GM12878 (cell line): ENCODE measurements around the gene ICAM2. TPM values are rescaled to one million over a fixed set of nuclear protein-coding genes. Genes with fewer than 3 reads are reported as not detected.

ENCODE experiments used
- CHD4 ChIP-seq: fragments of 200-600 bp; sonication (generic); IDR thresholded peaks from 2 replicates; pipeline ENCODE4 v1.6.1; 2016; ENCODE audit warnings: mild to moderate bottlenecking
- ESRRA ChIP-seq: IDR thresholded peaks from 2 replicates; pipeline ENCODE4 v1.6.1; 2012; ENCODE audit warnings: mild to moderate bottlenecking, low read length, improper control_type of control experiment
- FOS ChIP-seq: IDR thresholded peaks from 3 replicates; pipeline ENCODE4 v1.6.1; 2011; ENCODE audit warnings: borderline replicate concordance; ENCODE audit not compliant: insufficient read length; ENCODE audit errors: extremely low read depth
- KAT2A ChIP-seq: conservative IDR thresholded peaks from 2 replicates; pipeline ENCODE4 v1.6.1; 2011; ENCODE audit warnings: low read depth, low read length; ENCODE audit not compliant: control insufficient read depth
- MXI1 ChIP-seq: fragments of 150-350 bp; IDR thresholded peaks from 2 replicates; pipeline ENCODE4 v1.6.1; 2011; ENCODE audit warnings: low read depth, mild to moderate bottlenecking, inconsistent platforms, low read length, improper control_type of control experiment
- NBN ChIP-seq: fragments of 450-650 bp; IDR thresholded peaks from 2 replicates; pipeline ENCODE4 v1.6.1; 2016
- NFXL1 ChIP-seq: fragments of 450-650 bp; IDR thresholded peaks from 2 replicates; pipeline ENCODE4 v1.6.1; 2017; ENCODE audit warnings: antibody characterized with exemption, mild to moderate bottlenecking, borderline replicate concordance
- NR2F1 ChIP-seq: fragments of 450-650 bp; conservative IDR thresholded peaks from 2 replicates; pipeline ENCODE4 v1.6.1; 2017; ENCODE audit warnings: mild to moderate bottlenecking
- RB1 ChIP-seq: fragments of 450-650 bp; formaldehyde crosslinking; IDR thresholded peaks from 2 replicates; pipeline ENCODE4 v1.6.1; 2017; ENCODE audit warnings: mild to moderate bottlenecking, borderline replicate concordance
- RELA ChIP-seq: fragments of 450-650 bp; IDR thresholded peaks from 2 replicates; pipeline ENCODE4 v1.8.0; 2014; ENCODE audit warnings: borderline replicate concordance; ENCODE audit not compliant: partially characterized antibody
- polyA plus RNA-seq, 11 experiments: library from polyadenylated mRNA; depleted of rRNA in 4 of 11; unstranded in 6 of 11; stranded (reverse) in 5 of 11; fragments of >200 nt; fragmentation: Nextera tagmentation in 4 of 11; fragmentation: Illumina TruSeq in 1 of 11; extraction: Ambion mirVana in 4 of 11; extraction: Trizol in 1 of 11; gene quantifications; 1 replicate in 1 of 11; 2 replicates in 10 of 11; pipeline versions ENCODE4 v1.2.1 to v1.2.3, GENCODE V29; 2011 to 2016; ENCODE audit warnings: inconsistent platforms in 2 of 11, missing spikeins in 2 of 11, low read depth in 1 of 11
- total RNA-seq, 4 experiments: library from RNA; depleted of rRNA in 3 of 4; stranded (reverse); fragments of >200 nt in 3 of 4; fragmentation: Illumina TruSeq in 1 of 4; extraction: Trizol in 1 of 4; gene quantifications; 2 replicates each; pipeline versions ENCODE4 v1.2.1 to v1.2.3, GENCODE V29; 2013 to 2021
- TF ChIP-seq, protein P1 (sequence below): fragments of 450-650 bp; IDR thresholded peaks from 2 replicates; pipeline ENCODE4 v1.6.1; 2018; ENCODE audit warnings: mild to moderate bottlenecking, low read depth, moderate library complexity; ENCODE audit not compliant: partially characterized antibody
- TF ChIP-seq, protein P2 (sequence below): fragments of 450-650 bp; IDR thresholded peaks from 2 replicates; pipeline ENCODE4 v1.6.1; 2018; ENCODE audit warnings: borderline replicate concordance, mild to moderate bottlenecking; ENCODE audit not compliant: partially characterized antibody
- TF ChIP-seq, protein P3 (sequence below): fragments of 450-650 bp; formaldehyde crosslinking; IDR thresholded peaks from 2 replicates; pipeline ENCODE4 v1.4.0; 2022; ENCODE audit warnings: mild to moderate bottlenecking, moderate library complexity
- TF ChIP-seq, protein P4 (sequence below), 3 experiments: IDR thresholded peaks in 2 of 3; conservative IDR thresholded peaks in 1 of 3; 2 replicates each; pipeline ENCODE4 v1.5.1; 2011; ENCODE audit warnings: low read depth in 3 of 3, low read length in 3 of 3, mild to moderate bottlenecking in 3 of 3, control low read depth in 2 of 3, moderate library complexity in 2 of 3, inconsistent platforms in 1 of 3, mixed read lengths in 1 of 3; ENCODE audit not compliant: control insufficient read depth in 2 of 3, insufficient read depth in 1 of 3; ENCODE audit errors: extremely low read depth in 1 of 3
- TF ChIP-seq, protein P5 (sequence below): IDR thresholded peaks from 2 replicates; pipeline ENCODE4 v1.6.1; 2012; ENCODE audit warnings: low read depth, low read length, improper control_type of control experiment

Gene ICAM2
- total and polyA plus RNA-seq, 10 of the 15 experiments (the other 5 are each of a cell fraction or from before 2014, with no cell fraction given) = 23.6 to 108 (median 58.1) TPM

DNA sequence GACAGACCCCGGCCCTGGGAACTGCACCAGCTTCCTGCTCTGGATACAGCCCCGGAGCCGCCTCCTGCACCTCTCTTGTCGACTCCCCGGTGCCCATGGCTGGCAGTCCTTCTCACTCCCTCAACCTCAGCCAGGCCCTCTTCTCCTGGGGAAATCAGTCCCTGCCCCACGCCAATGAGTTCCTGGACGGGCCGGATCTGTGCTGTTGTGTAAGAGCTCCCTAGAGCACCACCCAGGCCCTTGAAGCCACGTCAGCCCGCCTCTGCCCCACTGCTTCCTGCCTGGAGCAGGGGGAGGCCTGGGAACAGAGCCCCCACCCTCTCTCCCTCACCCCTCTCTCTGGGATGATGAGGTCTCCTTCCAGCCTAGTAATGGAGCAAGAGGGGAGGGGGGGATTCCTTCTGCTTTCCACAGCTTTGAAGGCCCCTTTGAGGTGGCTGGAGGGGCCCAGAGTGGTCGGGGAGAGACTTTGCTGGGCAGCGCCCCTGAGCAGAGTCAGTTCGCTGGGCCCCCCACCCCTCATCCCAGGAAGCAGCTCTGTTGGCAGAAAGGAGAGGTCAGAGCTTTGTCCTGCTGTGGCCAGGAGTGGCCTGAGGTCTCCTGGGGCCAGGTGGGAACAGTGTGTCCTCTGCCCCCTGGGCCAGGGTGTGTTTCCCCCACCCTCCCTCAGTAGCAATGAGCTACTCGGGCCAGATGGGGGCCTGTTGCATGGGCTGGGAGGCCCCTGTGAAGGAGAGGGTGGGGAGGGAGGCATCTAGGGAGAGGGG is 18.5 kb downstream of the ICAM2 start (continued):
- TF ChIP-seq, protein P1, sequence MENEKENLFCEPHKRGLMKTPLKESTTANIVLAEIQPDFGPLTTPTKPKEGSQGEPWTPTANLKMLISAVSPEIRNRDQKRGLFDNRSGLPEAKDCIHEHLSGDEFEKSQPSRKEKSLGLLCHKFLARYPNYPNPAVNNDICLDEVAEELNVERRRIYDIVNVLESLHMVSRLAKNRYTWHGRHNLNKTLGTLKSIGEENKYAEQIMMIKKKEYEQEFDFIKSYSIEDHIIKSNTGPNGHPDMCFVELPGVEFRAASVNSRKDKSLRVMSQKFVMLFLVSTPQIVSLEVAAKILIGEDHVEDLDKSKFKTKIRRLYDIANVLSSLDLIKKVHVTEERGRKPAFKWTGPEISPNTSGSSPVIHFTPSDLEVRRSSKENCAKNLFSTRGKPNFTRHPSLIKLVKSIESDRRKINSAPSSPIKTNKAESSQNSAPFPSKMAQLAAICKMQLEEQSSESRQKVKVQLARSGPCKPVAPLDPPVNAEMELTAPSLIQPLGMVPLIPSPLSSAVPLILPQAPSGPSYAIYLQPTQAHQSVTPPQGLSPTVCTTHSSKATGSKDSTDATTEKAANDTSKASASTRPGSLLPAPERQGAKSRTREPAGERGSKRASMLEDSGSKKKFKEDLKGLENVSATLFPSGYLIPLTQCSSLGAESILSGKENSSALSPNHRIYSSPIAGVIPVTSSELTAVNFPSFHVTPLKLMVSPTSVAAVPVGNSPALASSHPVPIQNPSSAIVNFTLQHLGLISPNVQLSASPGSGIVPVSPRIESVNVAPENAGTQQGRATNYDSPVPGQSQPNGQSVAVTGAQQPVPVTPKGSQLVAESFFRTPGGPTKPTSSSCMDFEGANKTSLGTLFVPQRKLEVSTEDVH = no peak
- TF ChIP-seq ESRRA = no peak
- no peak for TF ChIP-seq FOS
- TF ChIP-seq RELA = no peak
- TF ChIP-seq KAT2A = no peak
- TF ChIP-seq, protein P2, sequence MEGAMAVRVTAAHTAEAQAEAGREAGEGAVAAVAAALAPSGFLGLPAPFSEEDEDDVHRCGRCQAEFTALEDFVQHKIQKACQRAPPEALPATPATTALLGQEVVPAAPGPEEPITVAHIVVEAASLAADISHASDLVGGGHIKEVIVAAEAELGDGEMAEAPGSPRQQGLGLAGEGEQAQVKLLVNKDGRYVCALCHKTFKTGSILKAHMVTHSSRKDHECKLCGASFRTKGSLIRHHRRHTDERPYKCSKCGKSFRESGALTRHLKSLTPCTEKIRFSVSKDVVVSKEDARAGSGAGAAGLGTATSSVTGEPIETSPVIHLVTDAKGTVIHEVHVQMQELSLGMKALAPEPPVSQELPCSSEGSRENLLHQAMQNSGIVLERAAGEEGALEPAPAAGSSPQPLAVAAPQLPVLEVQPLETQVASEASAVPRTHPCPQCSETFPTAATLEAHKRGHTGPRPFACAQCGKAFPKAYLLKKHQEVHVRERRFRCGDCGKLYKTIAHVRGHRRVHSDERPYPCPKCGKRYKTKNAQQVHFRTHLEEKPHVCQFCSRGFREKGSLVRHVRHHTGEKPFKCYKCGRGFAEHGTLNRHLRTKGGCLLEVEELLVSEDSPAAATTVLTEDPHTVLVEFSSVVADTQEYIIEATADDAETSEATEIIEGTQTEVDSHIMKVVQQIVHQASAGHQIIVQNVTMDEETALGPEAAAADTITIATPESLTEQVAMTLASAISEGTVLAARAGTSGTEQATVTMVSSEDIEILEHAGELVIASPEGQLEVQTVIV = no peak
- no peak for TF ChIP-seq MXI1
- TF ChIP-seq, protein P3, sequence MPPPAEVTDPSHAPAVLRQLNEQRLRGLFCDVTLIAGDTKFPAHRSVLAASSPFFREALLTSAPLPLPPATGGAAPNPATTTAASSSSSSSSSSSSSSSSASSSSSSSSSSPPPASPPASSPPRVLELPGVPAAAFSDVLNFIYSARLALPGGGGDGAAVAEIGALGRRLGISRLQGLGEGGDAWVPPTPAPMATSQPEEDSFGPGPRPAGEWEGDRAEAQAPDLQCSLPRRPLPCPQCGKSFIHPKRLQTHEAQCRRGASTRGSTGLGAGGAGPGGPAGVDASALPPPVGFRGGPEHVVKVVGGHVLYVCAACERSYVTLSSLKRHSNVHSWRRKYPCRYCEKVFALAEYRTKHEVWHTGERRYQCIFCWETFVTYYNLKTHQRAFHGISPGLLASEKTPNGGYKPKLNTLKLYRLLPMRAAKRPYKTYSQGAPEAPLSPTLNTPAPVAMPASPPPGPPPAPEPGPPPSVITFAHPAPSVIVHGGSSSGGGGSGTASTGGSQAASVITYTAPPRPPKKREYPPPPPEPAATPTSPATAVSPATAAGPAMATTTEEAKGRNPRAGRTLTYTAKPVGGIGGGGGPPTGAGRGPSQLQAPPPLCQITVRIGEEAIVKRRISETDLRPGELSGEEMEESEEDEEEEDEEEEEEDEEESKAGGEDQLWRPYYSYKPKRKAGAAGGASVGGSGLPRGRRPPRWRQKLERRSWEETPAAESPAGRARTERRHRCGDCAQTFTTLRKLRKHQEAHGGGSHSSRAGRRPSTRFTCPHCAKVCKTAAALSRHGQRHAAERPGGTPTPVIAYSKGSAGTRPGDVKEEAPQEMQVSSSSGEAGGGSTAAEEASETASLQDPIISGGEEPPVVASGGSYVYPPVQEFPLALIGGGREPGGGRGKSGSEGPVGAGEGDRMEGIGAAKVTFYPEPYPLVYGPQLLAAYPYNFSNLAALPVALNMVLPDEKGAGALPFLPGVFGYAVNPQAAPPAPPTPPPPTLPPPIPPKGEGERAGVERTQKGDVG (CRISPR knock-in tag) = no peak
- no peak for TF ChIP-seq CHD4
- TF ChIP-seq, protein P4, sequence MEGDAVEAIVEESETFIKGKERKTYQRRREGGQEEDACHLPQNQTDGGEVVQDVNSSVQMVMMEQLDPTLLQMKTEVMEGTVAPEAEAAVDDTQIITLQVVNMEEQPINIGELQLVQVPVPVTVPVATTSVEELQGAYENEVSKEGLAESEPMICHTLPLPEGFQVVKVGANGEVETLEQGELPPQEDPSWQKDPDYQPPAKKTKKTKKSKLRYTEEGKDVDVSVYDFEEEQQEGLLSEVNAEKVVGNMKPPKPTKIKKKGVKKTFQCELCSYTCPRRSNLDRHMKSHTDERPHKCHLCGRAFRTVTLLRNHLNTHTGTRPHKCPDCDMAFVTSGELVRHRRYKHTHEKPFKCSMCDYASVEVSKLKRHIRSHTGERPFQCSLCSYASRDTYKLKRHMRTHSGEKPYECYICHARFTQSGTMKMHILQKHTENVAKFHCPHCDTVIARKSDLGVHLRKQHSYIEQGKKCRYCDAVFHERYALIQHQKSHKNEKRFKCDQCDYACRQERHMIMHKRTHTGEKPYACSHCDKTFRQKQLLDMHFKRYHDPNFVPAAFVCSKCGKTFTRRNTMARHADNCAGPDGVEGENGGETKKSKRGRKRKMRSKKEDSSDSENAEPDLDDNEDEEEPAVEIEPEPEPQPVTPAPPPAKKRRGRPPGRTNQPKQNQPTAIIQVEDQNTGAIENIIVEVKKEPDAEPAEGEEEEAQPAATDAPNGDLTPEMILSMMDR (IDR thresholded peaks at IDR 0.05 in 2 of 3, conservative IDR thresholded peaks at IDR 0.05 in 1 of 3; ENCODE audit: control insufficient read depth in 2 of 3, extremely low read depth in 1 of 3, insufficient read depth in 1 of 3, low read depth in 3 of 3, low read length in 3 of 3) = no peak
- TF ChIP-seq RB1 = no peak
- no peak for TF ChIP-seq NBN
- no peak for TF ChIP-seq NR2F1
- TF ChIP-seq NFXL1 = no peak
- TF ChIP-seq, protein P5, sequence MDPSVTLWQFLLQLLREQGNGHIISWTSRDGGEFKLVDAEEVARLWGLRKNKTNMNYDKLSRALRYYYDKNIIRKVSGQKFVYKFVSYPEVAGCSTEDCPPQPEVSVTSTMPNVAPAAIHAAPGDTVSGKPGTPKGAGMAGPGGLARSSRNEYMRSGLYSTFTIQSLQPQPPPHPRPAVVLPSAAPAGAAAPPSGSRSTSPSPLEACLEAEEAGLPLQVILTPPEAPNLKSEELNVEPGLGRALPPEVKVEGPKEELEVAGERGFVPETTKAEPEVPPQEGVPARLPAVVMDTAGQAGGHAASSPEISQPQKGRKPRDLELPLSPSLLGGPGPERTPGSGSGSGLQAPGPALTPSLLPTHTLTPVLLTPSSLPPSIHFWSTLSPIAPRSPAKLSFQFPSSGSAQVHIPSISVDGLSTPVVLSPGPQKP = no peak
